ENCODE results near the gene PRKCA.

- TF ChIP-seq EZH2 (IDR thresholded peaks at IDR 0.05; ENCODE audit: borderline replicate concordance, low read depth, low read length) = no peak
- no peak for TF ChIP-seq CREB1 (IDR thresholded peaks at IDR 0.05)
- no peak for TF ChIP-seq CREB1 (CRISPR knock-in tag; IDR thresholded peaks at IDR 0.05)
- TF ChIP-seq POLR2A (conservative IDR thresholded peaks at IDR 0.05) = no peak
- no peak for TF ChIP-seq PML (IDR thresholded peaks at IDR 0.05; ENCODE audit: low read length)
- no peak for TF ChIP-seq FOXK1 (CRISPR knock-in tag; IDR thresholded peaks at IDR 0.05; ENCODE audit: borderline replicate concordance)
- TF ChIP-seq HCFC1 (IDR thresholded peaks at IDR 0.05; ENCODE audit: low read depth, low read length) = no peak
- TF ChIP-seq E2F5 (CRISPR knock-in tag; IDR thresholded peaks at IDR 0.05) = no peak
- no peak for TF ChIP-seq ETV6 (IDR thresholded peaks at IDR 0.05; ENCODE audit: borderline replicate concordance in 1 of 2, low read depth in 2 of 2, low read length in 1 of 2)
- TF ChIP-seq ETV6 (CRISPR knock-in tag; IDR thresholded peaks at IDR 0.05; ENCODE audit: borderline replicate concordance) = no peak
- no peak for TF ChIP-seq ZBTB40 (IDR thresholded peaks at IDR 0.05)
- TF ChIP-seq ZBTB40 (CRISPR knock-in tag; IDR thresholded peaks at IDR 0.05) = no peak
- TF ChIP-seq HDAC1 (IDR thresholded peaks at IDR 0.05) = no peak
- no peak for TF ChIP-seq IRF9 (tag; IDR thresholded peaks at IDR 0.05)
- TF ChIP-seq CTCF (IDR thresholded peaks at IDR 0.05 in 2 of 3, conservative IDR thresholded peaks at IDR 0.05 in 1 of 3; ENCODE audit: insufficient read depth in 2 of 3, low read depth in 1 of 3, low read length in 3 of 3) = no peak
- no peak for TF ChIP-seq HDAC2 (IDR thresholded peaks at IDR 0.05)
These were observed 171.8 kb downstream of the PRKCA start for GRCh38 chr17:66474258-66474657.

Measured in K562 (cell line).